ENCODE results near the gene SP6. TPM values are rescaled to one million over a fixed set of nuclear protein-coding genes. Genes with fewer than 3 reads are reported as not detected.
A peak's percentile ranks its signal among the peaks of the same experiment; 100 is the strongest.

The SP6 gene
- total RNA-seq, 4 donors from 2014 or later: 6.6 to 29.3 (median 19.9) TPM

DNA sequence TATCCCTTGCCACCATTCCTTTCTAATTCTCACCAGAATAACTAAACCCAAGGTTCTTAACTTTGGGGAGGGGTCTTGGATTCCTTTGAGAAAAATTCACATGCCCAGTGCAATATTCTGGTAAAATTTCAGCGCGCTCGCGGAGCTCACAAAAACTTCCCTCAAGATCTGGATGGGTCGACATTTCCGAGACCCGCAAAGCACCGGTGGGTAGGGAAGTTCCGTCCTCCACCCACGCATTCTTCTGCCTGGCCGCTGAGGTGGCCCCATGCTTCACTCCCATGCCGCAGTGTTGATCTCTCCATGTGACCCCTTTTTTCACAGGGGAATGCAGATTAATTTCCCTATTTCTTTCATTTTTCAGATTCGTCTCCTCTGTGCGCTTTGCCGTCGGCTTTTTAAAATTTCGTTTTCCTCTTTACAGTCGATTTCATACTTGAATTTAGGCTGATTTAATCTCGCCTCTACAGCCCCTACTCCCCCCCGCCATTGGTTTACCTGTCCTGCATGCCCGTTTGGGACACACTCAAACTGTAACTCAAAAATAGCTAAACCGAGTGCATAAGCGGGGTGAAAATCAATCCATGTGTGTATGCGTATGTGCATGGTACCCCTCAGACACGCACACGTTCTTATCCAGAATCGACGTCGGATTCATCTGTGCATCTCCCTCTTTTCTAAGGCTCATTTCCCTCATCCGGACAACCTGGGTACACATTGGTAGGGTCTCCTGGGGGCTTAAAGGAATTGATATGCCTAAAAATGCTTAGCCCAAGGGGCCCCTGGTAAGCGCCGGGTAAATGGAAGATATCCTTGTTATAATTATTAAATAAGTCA, 1.4 kb upstream of the SP6 start:
- 55% methylated on average over 32 of the region's 32 CpGs for WGBS

DNA sequence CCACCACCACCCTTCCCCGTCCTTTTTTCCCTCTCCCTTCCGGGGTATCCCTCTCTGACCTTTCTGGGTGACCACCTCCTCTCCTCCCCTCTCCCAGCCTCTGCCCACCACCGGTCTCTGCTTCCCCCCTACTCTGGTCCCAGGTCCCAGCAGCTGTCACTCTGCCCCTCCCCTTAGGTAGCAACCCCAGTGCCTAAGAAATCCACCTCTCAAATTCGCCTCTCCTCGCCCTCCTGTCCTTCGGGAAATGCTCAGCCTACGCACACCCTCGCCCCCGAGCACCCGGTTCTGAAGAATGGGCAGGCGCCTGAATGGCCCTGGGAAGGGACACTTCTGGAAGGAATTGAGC, 775 bp upstream of the SP6 start:
- DNase-seq (ENCODE audit: low spot score in 2 of 2): no peak
- Histone ChIP-seq H3K36me3 (no peaks in the 10 kb centered on the region), H3K27me3 (peaks cover 94% of the 10 kb centered on the region), H3K4me3 (no peak overlapping the region), H3K4me1 (peaks cover 33% of the 10 kb centered on the region), H3K9me3 (no peaks in the 10 kb centered on the region), H3K27ac (no peak overlapping the region)
- TF ChIP-seq POLR2A (IDR thresholded peaks at IDR 0.05) (no peak), POLR2AphosphoS5 (IDR thresholded peaks at IDR 0.05) (no peak), EP300 (IDR thresholded peaks at IDR 0.05) (no peak)
- TF ChIP-seq, protein P1, sequence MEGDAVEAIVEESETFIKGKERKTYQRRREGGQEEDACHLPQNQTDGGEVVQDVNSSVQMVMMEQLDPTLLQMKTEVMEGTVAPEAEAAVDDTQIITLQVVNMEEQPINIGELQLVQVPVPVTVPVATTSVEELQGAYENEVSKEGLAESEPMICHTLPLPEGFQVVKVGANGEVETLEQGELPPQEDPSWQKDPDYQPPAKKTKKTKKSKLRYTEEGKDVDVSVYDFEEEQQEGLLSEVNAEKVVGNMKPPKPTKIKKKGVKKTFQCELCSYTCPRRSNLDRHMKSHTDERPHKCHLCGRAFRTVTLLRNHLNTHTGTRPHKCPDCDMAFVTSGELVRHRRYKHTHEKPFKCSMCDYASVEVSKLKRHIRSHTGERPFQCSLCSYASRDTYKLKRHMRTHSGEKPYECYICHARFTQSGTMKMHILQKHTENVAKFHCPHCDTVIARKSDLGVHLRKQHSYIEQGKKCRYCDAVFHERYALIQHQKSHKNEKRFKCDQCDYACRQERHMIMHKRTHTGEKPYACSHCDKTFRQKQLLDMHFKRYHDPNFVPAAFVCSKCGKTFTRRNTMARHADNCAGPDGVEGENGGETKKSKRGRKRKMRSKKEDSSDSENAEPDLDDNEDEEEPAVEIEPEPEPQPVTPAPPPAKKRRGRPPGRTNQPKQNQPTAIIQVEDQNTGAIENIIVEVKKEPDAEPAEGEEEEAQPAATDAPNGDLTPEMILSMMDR (IDR thresholded peaks at IDR 0.05): no peak
- WGBS: 37% methylated on average over 11 of the region's 11 CpGs

More for the DNA sequence above, 1.4 kb upstream of the SP6 start:
- Histone ChIP-seq H3K27me3 (peaks cover 94% of the 10 kb centered on the region), H3K4me1 (peaks cover 27% of the 10 kb centered on the region), H3K4me3 (no peak overlapping the region), H3K9me3 (no peaks in the 10 kb centered on the region), H3K36me3 (no peaks in the 10 kb centered on the region), H3K27ac (no peak overlapping the region)
- DNase-seq (ENCODE audit: low spot score in 2 of 2): no peak
- no peak for TF ChIP-seq POLR2A (IDR thresholded peaks at IDR 0.05)
- TF ChIP-seq, protein P1 (IDR thresholded peaks at IDR 0.05): no peak
- TF ChIP-seq EP300 (IDR thresholded peaks at IDR 0.05): no peak
- no peak for TF ChIP-seq POLR2AphosphoS5 (IDR thresholded peaks at IDR 0.05)

DNA sequence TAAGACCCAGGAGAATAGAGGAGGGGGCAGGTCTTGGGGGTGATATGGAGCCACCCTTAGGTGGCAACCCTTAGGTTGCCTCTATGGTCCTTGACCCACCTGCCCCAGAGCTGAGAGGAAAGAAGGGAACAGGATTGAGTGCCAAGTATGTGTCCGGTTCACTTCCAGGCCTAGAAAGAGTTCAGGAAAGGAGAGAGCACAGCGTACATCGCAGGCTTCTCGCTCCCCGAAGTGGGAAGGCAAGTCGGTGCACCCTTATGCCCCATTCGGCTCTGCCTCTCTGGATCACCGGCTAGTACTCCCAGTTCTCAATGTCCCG, 631 bp downstream of the SP6 start:
- H3K36me3 ChIP-seq: no peaks in the 10 kb centered on the region
- H3K4me1 ChIP-seq: peaks cover 37% of the 10 kb centered on the region
- peak overlapping the region; percentile 47 for H3K27ac ChIP-seq
- H3K27me3 ChIP-seq: peaks cover 89% of the 10 kb centered on the region
- DNase-seq (ENCODE audit: low spot score in 2 of 2): no peak
- TF ChIP-seq POLR2AphosphoS5 (IDR thresholded peaks at IDR 0.05): no peak
- TF ChIP-seq, protein P1 (IDR thresholded peaks at IDR 0.05): no peak
- no peak for TF ChIP-seq POLR2A (IDR thresholded peaks at IDR 0.05)
- no peak for TF ChIP-seq EP300 (IDR thresholded peaks at IDR 0.05)
- 22% methylated on average over 9 of the region's 9 CpGs for whole genome bisulfite sequencing
- peak overlapping the region; percentile 51 for H3K4me3 ChIP-seq
- H3K9me3 ChIP-seq: no peaks in the 10 kb centered on the region

DNA sequence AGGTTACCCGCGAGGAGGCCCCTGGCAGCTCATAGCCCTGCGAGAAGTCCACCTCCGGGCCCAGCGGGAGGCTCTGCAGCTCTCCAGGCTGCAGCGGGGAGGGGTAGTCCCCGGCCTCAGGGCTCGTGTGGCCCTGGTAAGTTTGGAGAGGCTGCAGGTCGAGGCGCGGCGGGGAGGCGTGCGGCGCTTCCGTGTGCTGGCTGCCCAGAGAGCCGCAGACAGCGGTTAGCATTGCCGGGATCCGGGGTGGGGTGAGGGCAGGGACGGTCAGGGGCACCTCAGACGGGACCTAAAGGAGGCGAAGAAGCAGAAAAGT, 2.8 kb downstream of the SP6 start:
- 51% methylated on average over 21 of the region's 23 CpGs for WGBS
- peaks cover 50% of the 10 kb centered on the region for H3K4me1 ChIP-seq
- peaks cover 76% of the 10 kb centered on the region for H3K27me3 ChIP-seq
- H3K4me3 ChIP-seq: no peak overlapping the region
- TF ChIP-seq, protein P1 (IDR thresholded peaks at IDR 0.05): no peak
- TF ChIP-seq POLR2AphosphoS5 (IDR thresholded peaks at IDR 0.05) (no peak), EP300 (IDR thresholded peaks at IDR 0.05) (no peak), POLR2A (IDR thresholded peaks at IDR 0.05) (no peak)
- no peaks in the 10 kb centered on the region for H3K9me3 ChIP-seq
- H3K27ac ChIP-seq: no peak overlapping the region
- DNase-seq (ENCODE audit: low spot score in 2 of 2): no peak
- H3K36me3 ChIP-seq: no peaks in the 10 kb centered on the region

DNA sequence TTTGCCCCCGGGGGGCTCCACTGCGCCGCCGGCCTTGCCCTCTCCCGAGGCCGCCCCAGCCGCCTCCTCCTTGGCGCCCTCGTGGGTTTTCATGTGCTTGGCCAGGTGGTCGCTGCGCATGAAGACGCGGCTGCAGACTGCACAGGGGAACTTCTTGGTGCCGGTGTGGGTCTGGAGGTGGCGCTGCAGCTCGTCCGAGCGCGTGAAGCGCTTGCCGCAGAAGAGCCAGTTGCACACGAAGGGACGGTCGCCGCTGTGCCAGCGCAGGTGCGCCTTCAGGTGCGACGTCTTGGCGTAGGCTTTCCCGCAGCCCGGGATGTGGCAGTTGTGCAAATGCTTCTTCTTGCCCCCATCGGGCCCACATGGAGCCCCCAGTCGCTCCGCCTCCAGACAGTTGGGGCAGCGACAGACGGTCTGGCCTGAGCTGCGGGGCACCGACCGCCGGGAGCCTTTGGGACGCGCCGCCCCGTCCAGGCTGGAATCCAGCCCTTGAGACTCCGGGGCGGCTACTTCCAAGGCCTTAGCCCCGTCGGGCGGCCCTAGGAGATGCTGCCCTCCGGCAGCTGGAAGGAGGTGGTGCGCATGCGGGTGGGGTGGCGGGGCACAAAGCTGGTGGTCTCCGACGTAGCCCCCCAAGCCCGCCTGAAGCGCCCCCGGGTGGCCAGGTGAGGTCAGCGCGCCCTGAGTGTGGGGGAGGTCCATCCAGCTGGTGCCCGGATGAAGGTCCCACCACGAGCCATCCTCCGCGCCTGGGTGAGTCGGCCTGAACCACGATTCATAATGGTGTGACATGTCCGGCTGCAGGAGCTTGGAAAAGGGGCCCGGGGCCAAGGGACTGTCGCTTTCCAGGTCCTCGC, 3.4 kb downstream of the SP6 start:
- H3K27me3 ChIP-seq: peaks cover 70% of the 10 kb centered on the region
- H3K9me3 ChIP-seq: no peaks in the 10 kb centered on the region
- H3K36me3 ChIP-seq: no peaks in the 10 kb centered on the region
- 42% methylated on average over 20 of the region's 71 CpGs for WGBS
- no peak for DNase-seq (ENCODE audit: low spot score in 2 of 2)
- no peak overlapping the region for H3K27ac ChIP-seq
- peaks cover 54% of the 10 kb centered on the region for H3K4me1 ChIP-seq
- peak overlapping the region; percentile 4 for H3K4me3 ChIP-seq
- TF ChIP-seq, protein P1 (IDR thresholded peaks at IDR 0.05): peak in 1 of 2 donors; percentile 31
- TF ChIP-seq POLR2A (IDR thresholded peaks at IDR 0.05): no peak
